Measurements from ENCODE around the gene TSPAN6. TPM values are rescaled to one million over a fixed set of nuclear protein-coding genes. Genes with fewer than 3 reads are reported as not detected.
A peak's percentile ranks its signal among the peaks of the same experiment; 100 is the strongest.

The TSPAN6 gene
- total RNA-seq, 1 donor from 2014 or later = 25.7 TPM

DNA sequence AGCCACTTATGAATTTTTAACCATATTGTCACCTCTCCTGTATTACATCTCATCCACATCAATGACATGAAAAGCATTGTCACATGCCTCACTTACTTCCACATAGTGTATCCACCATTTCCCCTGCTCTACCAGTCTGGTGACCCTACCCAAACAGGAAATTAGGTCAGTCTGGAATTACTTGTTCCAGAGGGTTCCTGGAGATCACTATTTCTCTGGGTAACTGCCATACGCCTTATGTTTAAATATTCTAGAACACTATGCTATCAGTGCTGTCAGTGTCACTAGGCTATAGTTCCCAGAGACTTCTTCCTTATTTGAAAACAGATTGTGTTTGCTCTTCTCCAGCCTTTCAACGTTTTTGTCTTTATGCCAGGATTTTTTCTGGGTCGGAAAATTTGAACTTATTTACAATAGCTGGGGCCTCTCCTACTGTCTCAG lies 22.4 kb upstream of the TSPAN6 start:
- Mint-ChIP-seq H3K4me1 (ENCODE audit: low read depth, unreplicated experiment) (peaks cover 14% of the 10 kb centered on the region), H3K36me3 (ENCODE audit: unreplicated experiment) (no peaks in the 10 kb centered on the region), H3K27me3 (ENCODE audit: unreplicated experiment) (peaks cover 3% of the 10 kb centered on the region), H3K4me3 (ENCODE audit: unreplicated experiment) (no peak overlapping the region), H3K9me3 (ENCODE audit: unreplicated experiment) (no peaks in the 10 kb centered on the region), H3K27ac (ENCODE audit: unreplicated experiment) (peak overlapping the region; percentile 89)
- TF ChIP-seq, protein P1, sequence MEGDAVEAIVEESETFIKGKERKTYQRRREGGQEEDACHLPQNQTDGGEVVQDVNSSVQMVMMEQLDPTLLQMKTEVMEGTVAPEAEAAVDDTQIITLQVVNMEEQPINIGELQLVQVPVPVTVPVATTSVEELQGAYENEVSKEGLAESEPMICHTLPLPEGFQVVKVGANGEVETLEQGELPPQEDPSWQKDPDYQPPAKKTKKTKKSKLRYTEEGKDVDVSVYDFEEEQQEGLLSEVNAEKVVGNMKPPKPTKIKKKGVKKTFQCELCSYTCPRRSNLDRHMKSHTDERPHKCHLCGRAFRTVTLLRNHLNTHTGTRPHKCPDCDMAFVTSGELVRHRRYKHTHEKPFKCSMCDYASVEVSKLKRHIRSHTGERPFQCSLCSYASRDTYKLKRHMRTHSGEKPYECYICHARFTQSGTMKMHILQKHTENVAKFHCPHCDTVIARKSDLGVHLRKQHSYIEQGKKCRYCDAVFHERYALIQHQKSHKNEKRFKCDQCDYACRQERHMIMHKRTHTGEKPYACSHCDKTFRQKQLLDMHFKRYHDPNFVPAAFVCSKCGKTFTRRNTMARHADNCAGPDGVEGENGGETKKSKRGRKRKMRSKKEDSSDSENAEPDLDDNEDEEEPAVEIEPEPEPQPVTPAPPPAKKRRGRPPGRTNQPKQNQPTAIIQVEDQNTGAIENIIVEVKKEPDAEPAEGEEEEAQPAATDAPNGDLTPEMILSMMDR (IDR thresholded peaks at IDR 0.05; ENCODE audit: partially characterized antibody, unreplicated experiment) = no peak
- DNase-seq = no peak

DNA sequence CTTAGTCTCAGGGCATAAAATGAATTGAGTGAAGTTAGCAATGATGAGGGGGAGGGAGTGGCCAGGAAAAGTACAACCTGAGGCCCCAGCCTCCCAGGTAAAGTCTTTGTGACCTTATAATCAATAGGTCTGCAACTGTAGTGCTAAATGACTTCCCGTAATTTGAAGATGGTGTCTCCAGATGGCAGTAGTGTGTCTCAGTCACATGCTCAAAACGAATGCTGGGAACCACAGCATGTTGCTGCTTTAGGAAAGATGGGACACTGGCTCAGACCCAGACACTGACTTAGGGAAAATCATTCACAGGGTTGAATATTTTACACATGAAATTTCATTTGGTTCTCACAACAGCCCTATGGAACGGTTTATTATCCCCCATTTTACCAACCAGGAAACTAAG lies 17.7 kb upstream of the TSPAN6 start:
- H3K36me3 Mint-ChIP-seq (ENCODE audit: unreplicated experiment) = no peaks in the 10 kb centered on the region
- no peaks in the 10 kb centered on the region for H3K9me3 Mint-ChIP-seq (ENCODE audit: unreplicated experiment)
- peaks cover 9% of the 10 kb centered on the region for H3K4me1 Mint-ChIP-seq (ENCODE audit: low read depth, unreplicated experiment)
- no peak overlapping the region for H3K27ac Mint-ChIP-seq (ENCODE audit: unreplicated experiment)
- H3K27me3 Mint-ChIP-seq (ENCODE audit: unreplicated experiment) = peaks cover 5% of the 10 kb centered on the region
- no peak overlapping the region for H3K4me3 Mint-ChIP-seq (ENCODE audit: unreplicated experiment)
- TF ChIP-seq, protein P1 (IDR thresholded peaks at IDR 0.05; ENCODE audit: partially characterized antibody, unreplicated experiment) = no peak
- no peak for DNase-seq

DNA sequence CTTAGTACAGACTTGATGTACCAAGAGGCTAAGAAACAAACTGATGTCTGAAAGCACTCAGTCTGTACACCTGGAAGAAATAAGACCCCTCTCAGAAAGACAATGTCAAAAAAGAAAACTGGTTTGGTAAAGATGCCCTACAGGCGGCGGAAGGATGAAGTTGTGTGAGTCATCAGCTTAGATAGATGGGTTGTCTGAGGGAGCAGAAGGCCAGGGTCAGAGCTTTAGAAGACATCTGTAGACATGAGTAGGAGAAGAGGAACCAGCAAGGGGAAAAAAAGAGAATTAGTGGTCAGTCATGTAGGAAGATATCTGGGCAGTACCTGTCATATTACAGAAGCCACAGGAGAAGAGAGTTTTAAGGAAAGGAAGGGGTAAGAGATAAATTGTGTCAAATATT lies 15.7 kb upstream of the TSPAN6 start:
- H3K27me3 Mint-ChIP-seq (ENCODE audit: unreplicated experiment) = peaks cover 5% of the 10 kb centered on the region
- H3K4me3 Mint-ChIP-seq (ENCODE audit: unreplicated experiment) = no peak overlapping the region
- TF ChIP-seq, protein P1 (IDR thresholded peaks at IDR 0.05; ENCODE audit: partially characterized antibody, unreplicated experiment) = no peak
- H3K36me3 Mint-ChIP-seq (ENCODE audit: unreplicated experiment) = no peaks in the 10 kb centered on the region
- H3K4me1 Mint-ChIP-seq (ENCODE audit: low read depth, unreplicated experiment) = peaks cover 4% of the 10 kb centered on the region
- H3K27ac Mint-ChIP-seq (ENCODE audit: unreplicated experiment) = no peak overlapping the region
- H3K9me3 Mint-ChIP-seq (ENCODE audit: unreplicated experiment) = no peaks in the 10 kb centered on the region
- no peak for DNase-seq

DNA sequence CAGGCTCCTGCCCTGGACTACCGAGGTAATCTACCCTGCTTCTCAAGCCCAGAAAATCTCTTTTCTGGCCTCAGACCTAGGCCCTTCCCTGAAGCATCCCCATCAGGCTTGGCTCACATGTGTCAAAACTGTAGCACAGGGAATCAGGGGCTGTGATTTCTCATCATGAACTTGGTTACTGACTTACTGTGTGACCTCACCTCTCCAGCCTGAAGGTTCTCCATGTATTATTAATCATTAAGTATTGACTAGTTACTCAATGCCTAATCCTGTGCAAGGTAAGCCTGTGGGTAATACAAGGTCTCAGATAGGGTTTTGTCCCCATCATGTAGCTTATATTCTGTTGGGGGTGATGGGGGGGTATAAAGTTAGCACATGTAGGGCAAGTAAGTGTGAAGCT lies 14.2 kb upstream of the TSPAN6 start:
- H3K9me3 Mint-ChIP-seq (ENCODE audit: unreplicated experiment) = no peaks in the 10 kb centered on the region

DNA sequence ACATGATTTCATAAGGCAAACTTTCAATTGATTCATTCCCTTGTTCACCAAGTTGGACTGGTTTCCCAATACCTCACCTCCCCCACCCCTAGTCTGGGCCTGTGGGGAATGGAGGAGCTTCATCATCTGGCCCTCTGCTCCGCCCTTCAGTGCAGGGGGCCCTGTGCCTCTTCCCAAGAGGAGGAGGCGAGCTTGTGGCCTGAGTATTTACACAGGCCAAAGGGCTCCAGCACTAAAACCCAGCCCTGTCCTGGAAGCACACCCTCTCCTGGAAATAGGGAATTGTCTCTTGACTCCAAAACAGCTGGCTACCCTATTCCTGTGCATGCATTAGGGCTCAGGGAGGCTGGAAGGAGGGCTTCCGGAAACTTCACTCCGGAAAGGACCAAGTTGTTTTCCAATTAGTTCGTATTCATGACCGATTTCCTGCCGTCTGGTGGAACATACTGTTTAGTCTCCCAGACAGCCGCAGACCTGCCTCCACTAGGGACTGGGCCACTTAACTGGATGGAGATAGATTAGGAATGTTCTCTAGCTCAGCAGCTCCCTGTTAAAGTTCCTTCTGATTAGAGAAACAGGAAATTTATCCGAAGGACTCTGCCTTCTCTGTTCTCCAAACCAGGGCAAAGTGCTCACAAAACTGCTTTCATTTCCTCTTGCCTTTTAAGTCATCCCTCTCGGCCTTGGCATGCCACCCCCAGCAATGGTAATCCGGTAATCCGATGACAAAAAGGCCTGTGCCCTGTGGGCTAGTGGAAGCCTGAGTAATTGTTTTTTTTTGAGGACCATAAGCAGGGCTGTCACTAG lies 13.1 kb upstream of the TSPAN6 start:
- Mint-ChIP-seq H3K9me3 (ENCODE audit: unreplicated experiment) (no peaks in the 10 kb centered on the region), H3K4me3 (ENCODE audit: unreplicated experiment) (no peak overlapping the region), H3K27me3 (ENCODE audit: unreplicated experiment) (peaks cover 3% of the 10 kb centered on the region), H3K4me1 (ENCODE audit: low read depth, unreplicated experiment) (peaks cover 4% of the 10 kb centered on the region), H3K27ac (ENCODE audit: unreplicated experiment) (no peak overlapping the region), H3K36me3 (ENCODE audit: unreplicated experiment) (no peaks in the 10 kb centered on the region)
- TF ChIP-seq, protein P1 (IDR thresholded peaks at IDR 0.05; ENCODE audit: partially characterized antibody, unreplicated experiment) = no peak
- DNase-seq = no peak

More for the DNA sequence above, 14.2 kb upstream of the TSPAN6 start:
- Mint-ChIP-seq H3K4me1 (ENCODE audit: low read depth, unreplicated experiment) (peaks cover 4% of the 10 kb centered on the region), H3K36me3 (ENCODE audit: unreplicated experiment) (no peaks in the 10 kb centered on the region), H3K27me3 (ENCODE audit: unreplicated experiment) (peaks cover 3% of the 10 kb centered on the region), H3K27ac (ENCODE audit: unreplicated experiment) (no peak overlapping the region), H3K4me3 (ENCODE audit: unreplicated experiment) (no peak overlapping the region)
- TF ChIP-seq, protein P1 (IDR thresholded peaks at IDR 0.05; ENCODE audit: partially characterized antibody, unreplicated experiment) = no peak
- DNase-seq = no peak
